H1 (cell line): ENCODE data around the gene SEC31A. TPM values are rescaled to one million over a fixed set of nuclear protein-coding genes. Genes with fewer than 3 reads are reported as not detected.

Experiments used
- CTCF ChIA-PET: fragments of 300-600 bp; sonication (Branson Sonifier 250); formaldehyde crosslinking; loops from one replicate; lab custom pipeline; 2021; ENCODE audit not compliant: partially characterized antibody; lab: Charles Lee
- POLR2A ChIA-PET: fragments of 300-600 bp; sonication (Branson Sonifier 250); formaldehyde crosslinking; loops from one replicate; lab custom pipeline; 2021; ENCODE audit warnings: inconsistent platforms; ENCODE audit not compliant: partially characterized antibody; lab: Charles Lee
- DNase-seq, 2 experiments: peaks; one replicate each; pipeline versions ENCODE4 v3.0.0 to v3.0.0-alpha.2; 2010 to 2022; ENCODE audit warnings: low spot score in 2 of 2, low read depth in 1 of 2, mixed read lengths in 1 of 2
- FAIRE-seq: peaks from 2 replicates; lab custom pipeline; 2011; peaks lifted over from hg19 to GRCh38; lab: Jason Lieb, UNC
- H2AFZ ChIP-seq: 2 replicates; pipeline ENCODE4 v1.8.1; 2012; ENCODE audit warnings: low read length, inconsistent platforms
- H2AK5ac ChIP-seq: 2 replicates; pipeline ENCODE4 v1.6.1; 2013; ENCODE audit warnings: low read depth, low read length
- H2BK120ac ChIP-seq: replicated peaks from 2 replicates; pipeline ENCODE3; 2013; ENCODE audit warnings: low read depth, low read length, inconsistent platforms
- H2BK12ac ChIP-seq: 2 replicates; pipeline ENCODE4 v1.6.1; 2013; ENCODE audit warnings: low read depth, low read length
- H2BK15ac ChIP-seq: 2 replicates; pipeline ENCODE4 v1.6.1; 2013; ENCODE audit warnings: low read length
- H2BK20ac ChIP-seq: 2 replicates; pipeline ENCODE4 v1.6.1; 2013; ENCODE audit warnings: low read length
- H2BK5ac ChIP-seq: 2 replicates; pipeline ENCODE4 v1.6.1; 2013; ENCODE audit warnings: low read depth, low read length
- H3K14ac ChIP-seq: 2 replicates; pipeline ENCODE4 v1.6.1; 2013; ENCODE audit warnings: inconsistent platforms; ENCODE audit not compliant: insufficient read length
- H3K18ac ChIP-seq: 2 replicates; pipeline ENCODE4 v1.6.1; 2013; ENCODE audit warnings: low read length; ENCODE audit errors: extremely low read depth
- H3K23ac ChIP-seq: 2 replicates; pipeline ENCODE4 v1.6.1; 2013; ENCODE audit warnings: inconsistent platforms; ENCODE audit not compliant: insufficient read length
- H3K23me2 ChIP-seq: 2 replicates; pipeline ENCODE4 v1.6.1; 2013; ENCODE audit warnings: low read depth, low read length
- H3K27ac ChIP-seq: 2 replicates; pipeline ENCODE4 v1.6.1; 2011; ENCODE audit warnings: low read depth, low read length, inconsistent platforms
- H3K27me3 ChIP-seq, 4 experiments: replicated peaks in 1 of 4; 1 replicate in 1 of 4; 2 replicates in 3 of 4; pipeline versions ENCODE4 v1.6.1 to v1.8.1; 2011 to 2013; ENCODE audit warnings: low read length in 3 of 4, mild to moderate bottlenecking in 3 of 4, inconsistent platforms in 2 of 4, mixed read lengths in 2 of 4, moderate library complexity in 1 of 4; ENCODE audit not compliant: control insufficient read depth in 3 of 4, insufficient read depth in 3 of 4; ENCODE audit errors: extremely low read depth in 1 of 4
- H3K36me3 ChIP-seq, 4 experiments: 2 replicates each; pipeline versions ENCODE4 v1.6.1 to v1.8.1; 2011 to 2013; ENCODE audit warnings: mild to moderate bottlenecking in 4 of 4, low read length in 3 of 4, moderate library complexity in 2 of 4, control low read depth in 1 of 4, inconsistent platforms in 1 of 4; ENCODE audit not compliant: insufficient read depth in 4 of 4, control insufficient read depth in 2 of 4
- H3K4ac ChIP-seq: replicated peaks from 2 replicates; pipeline ENCODE3; 2013; ENCODE audit warnings: low read length, low read depth, mixed read lengths, inconsistent platforms; ENCODE audit not compliant: insufficient read length
- H3K4me1 ChIP-seq, 4 experiments: replicated peaks in 1 of 4; 1 replicate in 1 of 4; 2 replicates in 3 of 4; pipeline versions ENCODE4 v1.6.1 to v1.8.1; 2011 to 2013; ENCODE audit warnings: low read length in 3 of 4, inconsistent platforms in 2 of 4, mixed read lengths in 1 of 4; ENCODE audit not compliant: insufficient read depth in 4 of 4, control insufficient read depth in 3 of 4
- H3K4me2 ChIP-seq, 2 experiments: 2 replicates each; pipeline versions ENCODE4 v1.6.1 to v1.8.1; 2011 to 2013; ENCODE audit warnings: low read depth in 2 of 2, low read length in 2 of 2, control low read depth in 1 of 2, inconsistent platforms in 1 of 2, mild to moderate bottlenecking in 1 of 2; ENCODE audit not compliant: insufficient read depth in 1 of 2
- H3K4me3 ChIP-seq, 4 experiments: fragments of 200-600, 300-600 bp in 1 of 4; sonication (generic), shearing (Covaris generic), sonication (Bioruptor Twin) in 1 of 4; 2 replicates each; pipeline versions ENCODE4 v1.5.1 to v1.8.1; 2011 to 2016; ENCODE audit warnings: low read length in 4 of 4, low read depth in 3 of 4, control low read depth in 2 of 4, inconsistent platforms in 2 of 4, mild to moderate bottlenecking in 2 of 4, mixed read lengths in 1 of 4, moderate library complexity in 1 of 4; ENCODE audit not compliant: insufficient read depth in 2 of 4; ENCODE audit errors: extremely low read depth in 1 of 4
- H3K56ac ChIP-seq: replicated peaks from 2 replicates; pipeline ENCODE3; 2013; ENCODE audit warnings: low read depth, mild to moderate bottlenecking, mixed read lengths, low read length, inconsistent platforms; ENCODE audit not compliant: insufficient read length
- H3K79me1 ChIP-seq: 2 replicates; pipeline ENCODE4 v1.6.1; 2013; ENCODE audit warnings: low read depth, low read length, control low read depth
- H3K79me2 ChIP-seq, 2 experiments: 2 replicates each; pipeline versions ENCODE4 v1.6.1 to v1.8.1; 2012 to 2013; ENCODE audit warnings: low read length in 2 of 2, mild to moderate bottlenecking in 2 of 2, inconsistent platforms in 1 of 2; ENCODE audit not compliant: insufficient read depth in 2 of 2, control insufficient read depth in 1 of 2
- H3K9ac ChIP-seq, 4 experiments: replicated peaks in 1 of 4; 1 replicate in 1 of 4; 2 replicates in 3 of 4; pipeline versions ENCODE4 v1.6.1 to v1.8.1; 2011 to 2013; ENCODE audit warnings: low read depth in 3 of 4, low read length in 3 of 4, control low read depth in 2 of 4, mild to moderate bottlenecking in 2 of 4, moderate library complexity in 2 of 4, inconsistent platforms in 1 of 4; ENCODE audit errors: extremely low read depth in 1 of 4
- H3K9me3 ChIP-seq, 2 experiments: 2 replicates each; pipeline versions ENCODE4 v1.6.1 to v1.8.1; 2012 to 2013; ENCODE audit warnings: mild to moderate bottlenecking in 2 of 2, moderate library complexity in 2 of 2, control low read depth in 1 of 2, inconsistent platforms in 1 of 2, low read depth in 1 of 2, low read length in 1 of 2, mixed read lengths in 1 of 2; ENCODE audit not compliant: insufficient read depth in 2 of 2
- H4K20me1 ChIP-seq, 2 experiments: replicated peaks in 1 of 2; 2 replicates each; pipeline versions ENCODE3 to v1.8.1; 2011 to 2013; ENCODE audit warnings: inconsistent platforms in 2 of 2, low read length in 2 of 2, mild to moderate bottlenecking in 1 of 2; ENCODE audit not compliant: insufficient read depth in 2 of 2, control insufficient read depth in 1 of 2
- H4K5ac ChIP-seq: 2 replicates; pipeline ENCODE4 v1.6.1; 2013; ENCODE audit warnings: low read length, low read depth, mixed read lengths, inconsistent platforms; ENCODE audit not compliant: insufficient read length
- H4K8ac ChIP-seq: 2 replicates; pipeline ENCODE4 v1.8.0; 2013; ENCODE audit warnings: mild to moderate bottlenecking, moderate library complexity, low read length, inconsistent platforms; ENCODE audit not compliant: insufficient read depth; ENCODE audit errors: extremely low read depth
- H4K91ac ChIP-seq: replicated peaks from 2 replicates; pipeline ENCODE3; 2013; ENCODE audit warnings: low read length, mixed read lengths, inconsistent platforms; ENCODE audit not compliant: insufficient read length
- CTBP2 ChIP-seq: IDR thresholded peaks from 2 replicates; pipeline ENCODE4 v1.7.0; 2011; ENCODE audit warnings: borderline replicate concordance, mild to moderate bottlenecking, moderate library complexity, mixed read lengths, low read length; ENCODE audit not compliant: insufficient read depth, insufficient read length
- FOSL1 ChIP-seq: IDR thresholded peaks from 2 replicates; pipeline ENCODE4 v1.6.1; 2011; ENCODE audit warnings: mild to moderate bottlenecking, low read depth, low read length, moderate library complexity; ENCODE audit not compliant: insufficient read depth
- GABPA ChIP-seq: IDR thresholded peaks from 2 replicates; pipeline ENCODE4 v1.6.1; 2011; ENCODE audit warnings: mild to moderate bottlenecking, low read length, moderate library complexity, borderline replicate concordance; ENCODE audit not compliant: insufficient read depth
- KDM5A ChIP-seq: fragments of 200-600 bp; IDR thresholded peaks from 2 replicates; pipeline ENCODE4 v1.7.1; 2012; ENCODE audit warnings: mild to moderate bottlenecking, low read length, inconsistent platforms, mixed read lengths
- PHF8 ChIP-seq: fragments of 200-600 bp; sonication (generic); conservative IDR thresholded peaks from 2 replicates; pipeline ENCODE4 v1.7.1; 2012; ENCODE audit warnings: low read depth, mild to moderate bottlenecking, inconsistent platforms, low read length, moderate library complexity
- RBBP5 ChIP-seq: IDR thresholded peaks from 2 replicates; pipeline ENCODE4 v1.7.1; 2012; ENCODE audit warnings: low read depth, mild to moderate bottlenecking, inconsistent platforms, low read length, moderate library complexity, borderline replicate concordance
- SIX5 ChIP-seq: IDR thresholded peaks from 2 replicates; pipeline ENCODE4 v1.6.1; 2011; ENCODE audit warnings: mild to moderate bottlenecking, low read depth, low read length
- TAF7 ChIP-seq: optimal IDR thresholded peaks from 2 replicates; pipeline ENCODE3; 2011; ENCODE audit warnings: low read depth, mild to moderate bottlenecking, inconsistent platforms, low read length, moderate library complexity, borderline replicate concordance
- WGBS, 2 experiments: shearing (Covaris generic) in 1 of 2; methylation state at CpG; one replicate each; pipeline versions ENCODE4 v1.1.6 to v1.1.7; 2013 to 2015; ENCODE audit warnings: low lambda C conversion rate in 2 of 2, mixed read lengths in 2 of 2, inconsistent platforms in 1 of 2, low coverage in 1 of 2, missing lambda C conversion rate in 1 of 2; ENCODE audit not compliant: insufficient replicate concordance in 2 of 2, insufficient coverage in 1 of 2, insufficient read length in 1 of 2; ENCODE audit errors: extremely low coverage in 1 of 2, missing lambda C conversion rate in 1 of 2; 5-methylcytosine and 5-hydroxymethylcytosine counted together
- polyA plus RNA-seq, 7 experiments: library from polyadenylated mRNA; depleted of rRNA in 3 of 7; stranded (reverse) in 5 of 7; unstranded in 2 of 7; fragments of >200 nt in 5 of 7; fragments of 200-250 nt in 2 of 7; gene quantifications; 1 replicate in 5 of 7; 2 replicates in 1 of 7; 4 replicates in 1 of 7; pipeline versions ENCODE4 v1.2.1 to v1.2.3, GENCODE V29; 2011 to 2013; ENCODE audit warnings: missing spikeins in 2 of 7, mixed read lengths in 2 of 7
- total RNA-seq: library from RNA; stranded (reverse); fragmentation: NEBNext Ultra II Directional; extraction: Animal tissue kit (Norgen Biotek cat#: 25700); gene quantifications from 2 replicates; pipeline ENCODE4 v1.2.1, GENCODE V29; 2021
- TF ChIP-seq, protein P1 (sequence below): IDR thresholded peaks from 2 replicates; pipeline ENCODE4 v1.6.1; 2011; ENCODE audit warnings: low read length, improper control_type of control experiment
- TF ChIP-seq, protein P2 (sequence below): IDR thresholded peaks from 2 replicates; pipeline ENCODE4 v1.6.1; 2012; ENCODE audit warnings: inconsistent platforms

SEC31A gene
- total and polyA plus RNA-seq, 2 of the 8 experiments (the other 6 are each of a cell fraction or from before 2014, with no cell fraction given) = 112 to 125 TPM

DNA sequence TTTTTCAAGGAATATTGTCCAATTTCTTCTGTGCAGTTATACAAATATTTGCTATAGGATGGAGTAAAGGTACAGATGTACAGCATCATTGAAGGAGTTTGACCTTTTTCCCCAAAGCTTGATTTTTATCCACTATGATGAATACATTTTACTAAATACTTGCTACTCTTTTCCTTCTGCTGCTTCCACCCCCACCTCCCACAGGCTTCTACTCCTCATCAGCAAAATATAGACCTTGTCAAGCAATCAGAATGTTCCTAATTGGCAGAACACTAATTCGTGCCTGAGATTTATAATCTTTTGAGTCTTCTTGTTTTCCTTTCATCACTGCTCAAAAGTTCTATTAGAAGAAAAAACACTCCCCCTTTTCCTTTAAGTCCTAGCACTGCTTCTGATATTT, 5.8 kb upstream of the SEC31A start:
- no peak overlapping the region for H2BK5ac ChIP-seq
- H3K23ac ChIP-seq = no peak overlapping the region
- no peaks in the 10 kb centered on the region for H3K9me3 ChIP-seq
- H3K14ac ChIP-seq = no peak overlapping the region
- ChIA-PET POLR2A (interaction anchor here (0.7 to 1.0 kb wide), 2 partner anchors 10 to 100 kb away, joined by 3 to 4 read pairs; no protein-coding TSS in a partner anchor), CTCF (interaction anchor here (1.5 to 1.8 kb wide), 2 partner anchors 44 to 115 kb away, joined by 5 read pairs; partner anchors contain the start of gene LIN54)
- H3K4me2 ChIP-seq = no peak overlapping the region
- no peak overlapping the region for H3K4me3 ChIP-seq
- no peaks in the 10 kb centered on the region for H3K79me1 ChIP-seq
- no peak overlapping the region for H4K5ac ChIP-seq
- no peak overlapping the region for H2BK12ac ChIP-seq
- H2BK15ac ChIP-seq = no peak overlapping the region
- H2AFZ ChIP-seq = no peak overlapping the region
- no peak overlapping the region for H4K8ac ChIP-seq
- H4K91ac ChIP-seq = no peak overlapping the region
- H3K23me2 ChIP-seq = peaks cover 12% of the 10 kb centered on the region
- H3K4me1 ChIP-seq = peaks cover 0 to 3% (median 2%) of the 10 kb centered on the region in 4 experiments; a peak in 2 of 7 replicates
- peaks cover 20 to 65% of the 10 kb centered on the region in 2 experiments for H3K79me2 ChIP-seq
- FAIRE-seq = no peak
- no peak overlapping the region for H3K18ac ChIP-seq
- no peak overlapping the region for H3K9ac ChIP-seq
- H3K27ac ChIP-seq = no peak overlapping the region
- DNase-seq = no peak
- no peak overlapping the region for H2AK5ac ChIP-seq
- H3K36me3 ChIP-seq = peaks cover 11 to 59% (median 28%) of the 10 kb centered on the region in 4 experiments; a peak in 7 of 8 replicates
- peaks cover 6 to 11% of the 10 kb centered on the region in 2 experiments for H4K20me1 ChIP-seq
- no peak overlapping the region for H2BK120ac ChIP-seq
- H3K27me3 ChIP-seq = no peaks in the 10 kb centered on the region
- H3K4ac ChIP-seq = no peak overlapping the region
- WGBS, 2 experiments = 96% methylated on average over 1 of the region's 1 CpG; no CpG with 5 or more reads in 1 of the 2 experiments
- H3K56ac ChIP-seq = no peak overlapping the region
- H2BK20ac ChIP-seq = no peak overlapping the region
- TF ChIP-seq CTBP2 = no peak
- no peak for TF ChIP-seq FOSL1
- no peak for TF ChIP-seq KDM5A
- TF ChIP-seq PHF8 = no peak
- no peak for TF ChIP-seq RBBP5
- TF ChIP-seq TAF7 = no peak
- TF ChIP-seq SIX5 = no peak
- no peak for TF ChIP-seq GABPA
- TF ChIP-seq, protein P1, sequence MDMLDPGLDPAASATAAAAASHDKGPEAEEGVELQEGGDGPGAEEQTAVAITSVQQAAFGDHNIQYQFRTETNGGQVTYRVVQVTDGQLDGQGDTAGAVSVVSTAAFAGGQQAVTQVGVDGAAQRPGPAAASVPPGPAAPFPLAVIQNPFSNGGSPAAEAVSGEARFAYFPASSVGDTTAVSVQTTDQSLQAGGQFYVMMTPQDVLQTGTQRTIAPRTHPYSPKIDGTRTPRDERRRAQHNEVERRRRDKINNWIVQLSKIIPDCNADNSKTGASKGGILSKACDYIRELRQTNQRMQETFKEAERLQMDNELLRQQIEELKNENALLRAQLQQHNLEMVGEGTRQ = no peak
- TF ChIP-seq, protein P2, sequence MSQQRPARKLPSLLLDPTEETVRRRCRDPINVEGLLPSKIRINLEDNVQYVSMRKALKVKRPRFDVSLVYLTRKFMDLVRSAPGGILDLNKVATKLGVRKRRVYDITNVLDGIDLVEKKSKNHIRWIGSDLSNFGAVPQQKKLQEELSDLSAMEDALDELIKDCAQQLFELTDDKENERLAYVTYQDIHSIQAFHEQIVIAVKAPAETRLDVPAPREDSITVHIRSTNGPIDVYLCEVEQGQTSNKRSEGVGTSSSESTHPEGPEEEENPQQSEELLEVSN = no peak
